Gastroesophageal sphincter (tissue), 4 donors: Measurements from ENCODE around the gene KIF26A. TPM values are rescaled to one million over a fixed set of nuclear protein-coding genes. Genes with fewer than 3 reads are reported as not detected.

Experiments used
- ATAC-seq: fragments of 150-250 bp; one replicate; pipeline ENCODE4 v1.9.1; 2016; ENCODE audit warnings: mild to moderate bottlenecking, moderate library complexity
- H3K27ac ChIP-seq, 4 donors: fragments of 200-600 bp; sonication (generic) in 3 of 4; 1 replicate in 3 of 4; 2 replicates in 1 of 4; pipeline ENCODE4 v1.5.1; 2016 to 2019
- H3K27me3 ChIP-seq: fragments of 200-600 bp; sonication (generic); one replicate; pipeline ENCODE4 v1.5.1; 2019
- H3K36me3 ChIP-seq, 2 donors: fragments of 200-600 bp; sonication (generic); one replicate each; pipeline ENCODE4 v1.5.1; 2019; ENCODE audit warnings: control low read depth in 1 of 2
- H3K4me1 ChIP-seq, 3 donors: fragments of 200-600 bp; sonication (generic); 1 replicate in 2 of 3; 2 replicates in 1 of 3; pipeline ENCODE4 v1.5.1; 2016 to 2019; ENCODE audit warnings: control low read depth in 2 of 3
- H3K4me3 ChIP-seq, 2 donors: fragments of 200-600 bp; sonication (generic); one replicate each; pipeline ENCODE4 v1.5.1; 2019; ENCODE audit warnings: mild to moderate bottlenecking in 1 of 2, moderate library complexity in 1 of 2
- H3K9me3 ChIP-seq, 3 donors: fragments of 200-600 bp; sonication (generic); one replicate each; pipeline ENCODE4 v1.5.1; 2017 to 2019; ENCODE audit warnings: control low read depth in 2 of 3
- CTCF ChIP-seq, 4 experiments: fragments of 200-600 bp in 2 of 4; fragments of 450-650 bp in 2 of 4; sonication (generic) in 1 of 4; IDR thresholded peaks; one replicate each; pipeline ENCODE4 v1.5.1; 2017 to 2019; ENCODE audit warnings: antibody characterized with exemption in 4 of 4, mild to moderate bottlenecking in 2 of 4, moderate library complexity in 2 of 4
- EP300 ChIP-seq: sonication (generic); formaldehyde crosslinking; IDR thresholded peaks from one replicate; pipeline ENCODE4 v1.6.1; 2017; ENCODE audit warnings: antibody characterized with exemption, mild to moderate bottlenecking
- POLR2A ChIP-seq, 2 donors: fragments of 450-650 bp; IDR thresholded peaks; one replicate each; pipeline ENCODE4 v1.6.1; 2017; ENCODE audit warnings: antibody characterized with exemption in 2 of 2, mild to moderate bottlenecking in 2 of 2, moderate library complexity in 1 of 2
- POLR2AphosphoS5 ChIP-seq: sonication (generic); formaldehyde crosslinking; IDR thresholded peaks from one replicate; pipeline ENCODE4 v1.6.1; 2017; ENCODE audit warnings: antibody characterized with exemption
- WGBS, 2 donors: methylation state at CpG; one replicate each; pipeline ENCODE4 v1.1.5; 2018; ENCODE audit warnings: low coverage in 1 of 2; 5-methylcytosine and 5-hydroxymethylcytosine counted together
- total RNA-seq, 4 donors: library from RNA; depleted of rRNA; stranded (reverse); fragments of >200 nt; gene quantifications; one replicate each; pipeline ENCODE4 v1.1.0, GENCODE V29; 2016

Gene KIF26A
- total RNA-seq, 4 donors from 2014 or later = 2.2 to 6.9 (median 2.9) TPM

GRCh38 chr14:104187121-104187889 is 48.9 kb downstream of the KIF26A start:
- Histone ChIP-seq H3K27ac (no peak overlapping the region), H3K36me3 (no peaks in the 10 kb centered on the region), H3K4me3 (no peak overlapping the region), H3K9me3 (no peaks in the 10 kb centered on the region), H3K4me1 (peaks cover 0 to 7% (median 0%) of the 10 kb centered on the region in 3 donors), H3K27me3 (peaks cover 46% of the 10 kb centered on the region)
- TF ChIP-seq CTCF (IDR thresholded peaks at IDR 0.05) (no peak), POLR2AphosphoS5 (no peak), EP300 (no peak), POLR2A (IDR thresholded peaks at IDR 0.05) (no peak)
- 80% methylated on average over 1 of the region's 27 CpGs; no CpG with 5 or more reads in 1 of the 2 donors for WGBS, 2 donors
- no peak for ATAC-seq

GRCh38 chr14:104187931-104188726 is 49.7 kb downstream of the KIF26A start:
- peaks cover 0 to 7% (median 0%) of the 10 kb centered on the region in 3 donors for H3K4me1 ChIP-seq
- H3K27ac ChIP-seq = no peak overlapping the region
- 86% methylated on average over 7 of the region's 27 CpGs; no CpG with 5 or more reads in 1 of the 2 donors for WGBS, 2 donors
- TF ChIP-seq POLR2AphosphoS5 (no peak), CTCF (IDR thresholded peaks at IDR 0.05) (no peak), POLR2A (IDR thresholded peaks at IDR 0.05) (no peak), EP300 (no peak)
- no peak for ATAC-seq
- H3K36me3 ChIP-seq = no peaks in the 10 kb centered on the region
- H3K27me3 ChIP-seq = peaks cover 40% of the 10 kb centered on the region
- H3K9me3 ChIP-seq = no peaks in the 10 kb centered on the region
- H3K4me3 ChIP-seq = no peak overlapping the region

GRCh38 chr14:104188727-104189400 is 50.5 kb downstream of the KIF26A start:
- Histone ChIP-seq H3K4me1 (peaks cover 0 to 4% (median 0%) of the 10 kb centered on the region in 3 donors), H3K27me3 (peaks cover 39% of the 10 kb centered on the region), H3K9me3 (no peaks in the 10 kb centered on the region), H3K27ac (no peak overlapping the region), H3K4me3 (no peak overlapping the region), H3K36me3 (no peaks in the 10 kb centered on the region)
- TF ChIP-seq CTCF (IDR thresholded peaks at IDR 0.05) = no peak
- no peak for TF ChIP-seq POLR2AphosphoS5
- no peak for TF ChIP-seq EP300
- TF ChIP-seq POLR2A (IDR thresholded peaks at IDR 0.05) = no peak
- WGBS, 2 donors = 80% methylated on average over 2 of the region's 15 CpGs; no CpG with 5 or more reads in 1 of the 2 donors
- ATAC-seq = no peak

- TF ChIP-seq POLR2AphosphoS5 (no peak), POLR2A (IDR thresholded peaks at IDR 0.05) (no peak), CTCF (IDR thresholded peaks at IDR 0.05) (no peak), EP300 (no peak)
- Histone ChIP-seq H3K9me3 (no peaks in the 10 kb centered on the region), H3K4me3 (no peak overlapping the region), H3K27me3 (peaks cover 37% of the 10 kb centered on the region), H3K4me1 (no peaks in the 10 kb centered on the region), H3K27ac (no peak overlapping the region), H3K36me3 (no peaks in the 10 kb centered on the region)
- no peak for ATAC-seq
- WGBS, 2 donors = 97% methylated on average over 5 of the region's 24 CpGs
Observed at GRCh38 chr14:104189629-104190335, 51.4 kb downstream of the KIF26A start.
